K562 (cell line): ENCODE data around the gene SCNN1A. TPM values are rescaled to one million over a fixed set of nuclear protein-coding genes. Genes with fewer than 3 reads are reported as not detected.

Source experiments
- CBX8 ChIP-seq: fragments of 200-600 bp; sonication (generic); IDR thresholded peaks from 2 replicates; pipeline ENCODE4 v1.6.1; 2012; ENCODE audit warnings: borderline replicate concordance, mixed run types, low read depth, mild to moderate bottlenecking, moderate library complexity, mixed read lengths, low read length, control low read depth, inconsistent platforms; ENCODE audit not compliant: poor library complexity, severe bottlenecking; ENCODE audit errors: extremely low read depth
- ETV6 ChIP-seq, 3 experiments: fragments of 150-350 bp in 1 of 3; sonication (generic) in 1 of 3; formaldehyde crosslinking in 1 of 3; IDR thresholded peaks; 2 replicates each; pipeline versions ENCODE4 v1.6.1 to v1.8.0; 2014 to 2022; ENCODE audit warnings: borderline replicate concordance in 2 of 3, low read depth in 2 of 3, antibody characterized with exemption in 1 of 3, low read length in 1 of 3, mild to moderate bottlenecking in 1 of 3, missing genetic modification reagents in 1 of 3
- FOXA3 ChIP-seq, 2 experiments: fragments of 450-650 bp in 1 of 2; sonication (generic) in 1 of 2; formaldehyde crosslinking; IDR thresholded peaks in 1 of 2; conservative IDR thresholded peaks in 1 of 2; 2 replicates each; pipeline versions ENCODE4 v1.4.0 to v1.8.0; 2020 to 2022; ENCODE audit warnings: mild to moderate bottlenecking in 2 of 2, missing genetic modification reagents in 1 of 2
- FOXK2 ChIP-seq, 2 experiments: fragments of 450-650 bp; IDR thresholded peaks in 1 of 2; conservative IDR thresholded peaks in 1 of 2; 2 replicates each; pipeline ENCODE4 v1.6.1; 2016; ENCODE audit warnings: low read depth in 2 of 2, mild to moderate bottlenecking in 1 of 2
- JUND ChIP-seq, 2 experiments: IDR thresholded peaks; 2 replicates in 1 of 2; 3 replicates in 1 of 2; pipeline ENCODE4 v1.6.1; 2011; ENCODE audit warnings: borderline replicate concordance in 2 of 2, low read depth in 2 of 2, low read length in 2 of 2, improper control_type of control experiment in 1 of 2, missing biosample characterization in 1 of 2, missing genetic modification characterization in 1 of 2, missing genetic modification reagents in 1 of 2
- NONO ChIP-seq, 2 experiments: fragments of 200-400 bp in 1 of 2; fragments of 450-650 bp in 1 of 2; formaldehyde crosslinking in 1 of 2; IDR thresholded peaks; 2 replicates each; pipeline ENCODE4 v1.6.1; 2017; ENCODE audit warnings: low read depth in 2 of 2, mild to moderate bottlenecking in 2 of 2, moderate library complexity in 2 of 2, low read length in 1 of 2
- VEZF1 ChIP-seq: fragments of 200-800 bp; sonication (Bioruptor generic); IDR thresholded peaks from 2 replicates; pipeline ENCODE4 v1.6.1; 2017; ENCODE audit warnings: missing genetic modification characterization, missing compliant biosample characterization
- XRCC3 ChIP-seq: fragments of 450-650 bp; IDR thresholded peaks from 2 replicates; pipeline ENCODE4 v1.6.1; 2017; ENCODE audit warnings: mild to moderate bottlenecking, moderate library complexity
- ZNF592 ChIP-seq: fragments of 450-650 bp; IDR thresholded peaks from 2 replicates; pipeline ENCODE4 v1.6.1; 2017; ENCODE audit warnings: antibody characterized with exemption, mild to moderate bottlenecking
- ZSCAN29 ChIP-seq: fragments of 450-650 bp; IDR thresholded peaks from 2 replicates; pipeline ENCODE4 v1.6.1; 2017
- polyA plus RNA-seq, 8 experiments: library from polyadenylated mRNA; depleted of rRNA in 4 of 8; stranded (reverse) in 5 of 8; unstranded in 3 of 8; fragments of >200 nt; fragmentation: Nextera tagmentation in 2 of 8; fragmentation: Illumina TruSeq in 1 of 8; extraction: Ambion mirVana in 2 of 8; extraction: Trizol in 1 of 8; gene quantifications; 2 replicates each; pipeline versions ENCODE4 v1.2.1 to v1.2.3, GENCODE V29; 2011 to 2014; ENCODE audit warnings: inconsistent platforms in 1 of 8, missing spikeins in 1 of 8
- total RNA-seq, 7 experiments: library from RNA; depleted of rRNA in 6 of 7; stranded (reverse); fragments of >200 nt in 6 of 7; fragmentation: Illumina TruSeq in 2 of 7; extraction: Trizol in 2 of 7; gene quantifications; 2 replicates each; pipeline versions ENCODE4 v1.2.1 to v1.2.3, GENCODE V29; 2011 to 2021; ENCODE audit warnings: low replicate concordance in 1 of 7
- TF ChIP-seq, protein P1 (sequence below): IDR thresholded peaks from 2 replicates; pipeline ENCODE4 v1.6.1; 2014; ENCODE audit warnings: antibody characterized with exemption
- TF ChIP-seq, protein P2 (sequence below): fragments of 250-450 bp; sonication (Bioruptor Pico); IDR thresholded peaks from 2 replicates; pipeline ENCODE4 v1.4.0; 2020; ENCODE audit warnings: mild to moderate bottlenecking, moderate library complexity, borderline replicate concordance

Gene SCNN1A
- total and polyA plus RNA-seq, 9 of the 15 experiments (the other 6 are each of a cell fraction or from before 2014, with no cell fraction given), result 0.15 to 0.49 (median 0.32) TPM; not detected in 5

DNA sequence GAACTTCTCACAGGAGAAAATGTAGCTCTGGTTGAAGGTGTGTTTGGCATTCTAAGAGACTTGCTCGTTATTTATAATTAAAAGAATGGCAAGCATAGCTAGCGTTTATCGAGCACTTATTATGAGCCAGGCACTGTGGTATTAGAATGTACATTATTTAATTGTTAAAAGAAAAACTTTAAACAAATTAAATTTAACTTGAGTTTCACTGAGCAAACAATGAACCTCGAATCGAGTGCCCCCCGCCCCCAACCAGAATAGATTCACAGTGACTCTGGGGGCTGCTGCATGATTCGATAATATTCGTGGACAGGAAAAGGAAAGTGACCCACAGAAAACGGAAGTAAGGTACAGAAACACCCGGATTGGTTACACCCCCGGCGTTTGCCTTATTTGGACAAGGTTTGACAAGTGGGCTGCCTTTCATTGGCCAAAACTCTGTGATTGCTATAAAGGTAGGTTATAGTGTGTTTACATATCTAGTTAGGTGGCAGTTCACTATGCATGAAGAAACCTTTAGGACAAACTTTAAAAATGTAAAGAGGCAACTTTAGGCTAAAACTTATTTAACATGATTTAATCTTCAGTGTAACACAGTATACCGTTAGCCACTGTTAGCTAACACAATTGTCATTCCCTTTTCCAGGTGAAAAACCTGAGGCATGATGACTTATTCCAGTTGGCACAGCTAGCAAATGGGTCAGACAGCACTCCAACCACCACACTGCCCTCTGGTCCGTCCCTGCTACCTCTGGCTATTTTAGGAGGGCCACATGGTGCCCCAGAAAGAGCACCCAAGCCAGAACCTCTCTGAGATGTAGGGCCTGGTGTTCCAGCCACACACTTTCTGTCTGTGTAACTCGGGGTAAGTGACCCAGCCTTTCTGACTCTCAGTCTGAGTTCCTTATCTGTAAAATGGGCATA, 7.1 kb downstream of the SCNN1A start (continued):
- TF ChIP-seq ETV6 (IDR thresholded peaks at IDR 0.05; ENCODE audit: borderline replicate concordance in 1 of 2, low read depth in 2 of 2, low read length in 1 of 2), result peak in 1 of 2 experiments; percentile 71; a peak in 1 of 4 replicates
- no peak for TF ChIP-seq ETV6 (CRISPR knock-in tag; IDR thresholded peaks at IDR 0.05; ENCODE audit: borderline replicate concordance)
- TF ChIP-seq, protein P1, sequence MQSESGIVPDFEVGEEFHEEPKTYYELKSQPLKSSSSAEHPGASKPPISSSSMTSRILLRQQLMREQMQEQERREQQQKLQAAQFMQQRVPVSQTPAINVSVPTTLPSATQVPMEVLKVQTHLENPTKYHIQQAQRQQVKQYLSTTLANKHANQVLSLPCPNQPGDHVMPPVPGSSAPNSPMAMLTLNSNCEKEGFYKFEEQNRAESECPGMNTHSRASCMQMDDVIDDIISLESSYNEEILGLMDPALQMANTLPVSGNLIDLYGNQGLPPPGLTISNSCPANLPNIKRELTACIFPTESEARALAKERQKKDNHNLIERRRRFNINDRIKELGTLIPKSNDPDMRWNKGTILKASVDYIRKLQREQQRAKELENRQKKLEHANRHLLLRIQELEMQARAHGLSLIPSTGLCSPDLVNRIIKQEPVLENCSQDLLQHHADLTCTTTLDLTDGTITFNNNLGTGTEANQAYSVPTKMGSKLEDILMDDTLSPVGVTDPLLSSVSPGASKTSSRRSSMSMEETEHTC, result no peak
- TF ChIP-seq, protein P2, sequence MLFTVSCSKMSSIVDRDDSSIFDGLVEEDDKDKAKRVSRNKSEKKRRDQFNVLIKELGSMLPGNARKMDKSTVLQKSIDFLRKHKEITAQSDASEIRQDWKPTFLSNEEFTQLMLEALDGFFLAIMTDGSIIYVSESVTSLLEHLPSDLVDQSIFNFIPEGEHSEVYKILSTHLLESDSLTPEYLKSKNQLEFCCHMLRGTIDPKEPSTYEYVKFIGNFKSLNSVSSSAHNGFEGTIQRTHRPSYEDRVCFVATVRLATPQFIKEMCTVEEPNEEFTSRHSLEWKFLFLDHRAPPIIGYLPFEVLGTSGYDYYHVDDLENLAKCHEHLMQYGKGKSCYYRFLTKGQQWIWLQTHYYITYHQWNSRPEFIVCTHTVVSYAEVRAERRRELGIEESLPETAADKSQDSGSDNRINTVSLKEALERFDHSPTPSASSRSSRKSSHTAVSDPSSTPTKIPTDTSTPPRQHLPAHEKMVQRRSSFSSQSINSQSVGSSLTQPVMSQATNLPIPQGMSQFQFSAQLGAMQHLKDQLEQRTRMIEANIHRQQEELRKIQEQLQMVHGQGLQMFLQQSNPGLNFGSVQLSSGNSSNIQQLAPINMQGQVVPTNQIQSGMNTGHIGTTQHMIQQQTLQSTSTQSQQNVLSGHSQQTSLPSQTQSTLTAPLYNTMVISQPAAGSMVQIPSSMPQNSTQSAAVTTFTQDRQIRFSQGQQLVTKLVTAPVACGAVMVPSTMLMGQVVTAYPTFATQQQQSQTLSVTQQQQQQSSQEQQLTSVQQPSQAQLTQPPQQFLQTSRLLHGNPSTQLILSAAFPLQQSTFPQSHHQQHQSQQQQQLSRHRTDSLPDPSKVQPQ (CRISPR knock-in tag), result no peak
- no peak for TF ChIP-seq JUND (IDR thresholded peaks at IDR 0.05; ENCODE audit: borderline replicate concordance, low read depth, low read length)
- TF ChIP-seq JUND (tag; IDR thresholded peaks at IDR 0.05; ENCODE audit: borderline replicate concordance, low read depth, low read length), result no peak
- peak; percentile 36; the same call in 1 of the 2 replicates for TF ChIP-seq VEZF1
- TF ChIP-seq ZSCAN29, result no peak
- TF ChIP-seq NONO (IDR thresholded peaks at IDR 0.05; ENCODE audit: low read depth in 2 of 2, low read length in 1 of 2), result no peak
- TF ChIP-seq CBX8, result no peak
- peak in 1 of 2 experiments; percentile 39; a peak in 2 of 4 replicates for TF ChIP-seq FOXK2 (conservative IDR thresholded peaks at IDR 0.05 in 1 of 2, IDR thresholded peaks at IDR 0.05 in 1 of 2; ENCODE audit: low read depth in 2 of 2)
- TF ChIP-seq FOXA3 (CRISPR knock-in tag; conservative IDR thresholded peaks at IDR 0.05 in 1 of 2, IDR thresholded peaks at IDR 0.05 in 1 of 2), result 0 out of 4 replicates have a peak, but pooled peaks of 1 of the 2 experiments have one; percentile 23
- TF ChIP-seq ZNF592, result 0 out of 2 replicates have a peak, but pooled peaks have one; percentile 35
- TF ChIP-seq XRCC3, result no peak
